Transverse colon (tissue), 4 donors: ENCODE measurements around the gene PPP1R13B. TPM values are rescaled to one million over a fixed set of nuclear protein-coding genes. Genes with fewer than 3 reads are reported as not detected.
A peak's percentile ranks its signal among the peaks of the same experiment; 100 is the strongest.

Experiments used
- DNase-seq: peaks from one replicate; pipeline ENCODE4 v3.0.0-alpha.2; 2019
- H3K27ac ChIP-seq, 4 donors: fragments of 200-600 bp; sonication (generic); 2 replicates each; pipeline ENCODE4 v1.5.1; 2016 to 2018; ENCODE audit warnings: inconsistent platforms in 4 of 4
- H3K27me3 ChIP-seq: fragments of 200-600 bp; sonication (generic); 2 replicates; pipeline ENCODE4 v1.5.1; 2017; ENCODE audit warnings: inconsistent platforms
- H3K36me3 ChIP-seq, 4 donors: fragments of 200-600 bp; sonication (generic); 2 replicates each; pipeline ENCODE4 v1.5.1; 2017 to 2019; ENCODE audit warnings: inconsistent platforms in 4 of 4
- H3K4me1 ChIP-seq, 4 donors: fragments of 200-600 bp; sonication (generic); 2 replicates each; pipeline ENCODE4 v1.5.1; 2017 to 2020; ENCODE audit warnings: inconsistent platforms in 4 of 4
- H3K4me3 ChIP-seq, 4 donors: fragments of 200-600 bp; sonication (generic); 1 replicate in 1 of 4; 2 replicates in 3 of 4; pipeline versions ENCODE4 v1.5.1 to v1.6.1; 2017 to 2019; ENCODE audit warnings: inconsistent platforms in 4 of 4
- H3K9me3 ChIP-seq, 2 donors: fragments of 200-600 bp; sonication (generic); 2 replicates each; pipeline ENCODE4 v1.5.1; 2017 to 2019; ENCODE audit warnings: inconsistent platforms in 2 of 2
- EP300 ChIP-seq: sonication (generic); formaldehyde crosslinking; IDR thresholded peaks from one replicate; pipeline ENCODE4 v1.6.1; 2017; ENCODE audit warnings: antibody characterized with exemption, low read depth
- POLR2A ChIP-seq: fragments of 450-650 bp; IDR thresholded peaks from one replicate; pipeline ENCODE4 v1.6.1; 2016; ENCODE audit warnings: antibody characterized with exemption, mild to moderate bottlenecking, moderate library complexity
- POLR2AphosphoS5 ChIP-seq, 3 donors: sonication (generic); formaldehyde crosslinking; IDR thresholded peaks; one replicate each; pipeline ENCODE4 v1.6.1; 2016; ENCODE audit warnings: antibody characterized with exemption in 3 of 3
- WGBS, 2 donors: methylation state at CpG; one replicate each; pipeline ENCODE4 v1.1.5; 2018; ENCODE audit warnings: low coverage in 1 of 2; 5-methylcytosine and 5-hydroxymethylcytosine counted together
- in situ Hi-C, 4 donors: fragments of 200-750 bp; cut with MboI; loops; one replicate each; pipeline versions ENCODE4 v1.15.0 to v1.15.1; 2017; ENCODE audit warnings: low sequenced_read_pairs in 3 of 4, low pct_ligation_motif_present in 1 of 4, low pct_unique_long_range_greater_than_20kb in 1 of 4
- intact Hi-C: fragments of 100-400 bp; cut with DNase I; formaldehyde crosslinking; loops from one replicate; pipeline ENCODE4 v1.15.1; 2023; ENCODE audit warnings: low total_unique reads
- total RNA-seq, 4 donors: library from RNA; depleted of rRNA; stranded (reverse); fragments of >200 nt; gene quantifications; one replicate each; pipeline ENCODE4 v1.1.0, GENCODE V29; 2016
- TF ChIP-seq, protein P1 (sequence below), 5 experiments: fragments of 200-600 bp in 3 of 5; fragments of 450-650 bp in 2 of 5; sonication (generic) in 3 of 5; IDR thresholded peaks; 1 replicate in 2 of 5; 2 replicates in 3 of 5; pipeline ENCODE4 v1.5.1; 2016 to 2017; ENCODE audit warnings: antibody characterized with exemption in 5 of 5, inconsistent platforms in 3 of 5, mild to moderate bottlenecking in 2 of 5, moderate library complexity in 1 of 5

Gene PPP1R13B
- total RNA-seq, 4 donors from 2014 or later, result 31.0 to 109 (median 42.0) TPM

DNA sequence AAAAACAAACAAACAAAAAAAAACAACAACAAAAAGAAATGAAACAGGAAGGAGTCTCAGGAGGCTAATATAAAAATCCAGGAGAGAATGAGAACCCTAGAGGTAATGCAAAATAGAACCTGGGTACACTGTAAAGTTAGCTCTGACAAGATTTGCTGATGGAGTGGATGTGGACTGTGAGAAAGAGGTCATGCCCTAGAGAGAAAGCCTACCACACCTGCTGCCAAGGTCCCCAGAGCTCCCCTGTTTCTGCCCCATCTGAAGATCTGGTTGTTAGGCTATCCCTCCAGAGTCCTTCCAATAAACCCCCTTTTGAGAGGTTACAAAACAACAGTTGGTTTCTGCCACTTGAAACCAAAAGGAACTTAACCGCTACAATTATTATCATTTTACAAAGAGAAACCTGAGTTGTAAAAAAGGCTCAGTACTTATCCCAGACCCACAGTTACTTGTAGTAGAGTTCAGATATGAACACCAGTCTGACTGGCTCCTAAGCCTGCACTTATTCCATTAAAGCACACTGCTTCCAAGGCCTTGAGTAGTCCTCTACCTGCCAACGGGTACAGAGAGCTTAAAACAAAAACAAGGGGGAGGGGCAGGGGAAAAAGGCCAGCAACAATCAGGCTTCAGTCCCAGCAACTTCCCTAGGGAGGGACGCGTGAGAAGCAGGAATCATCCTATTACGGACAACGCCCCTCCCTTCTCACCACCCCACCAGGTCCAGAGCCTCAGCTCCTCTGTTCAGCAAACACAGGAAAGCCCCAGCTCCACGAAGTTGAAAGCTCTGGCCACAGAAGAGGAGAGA lies 27.7 kb downstream of the PPP1R13B start:
- Histone ChIP-seq H3K27me3 (no peaks in the 10 kb centered on the region), H3K36me3 (no peaks in the 10 kb centered on the region), H3K4me1 (peaks cover 0 to 22% (median 12%) of the 10 kb centered on the region in 4 donors), H3K9me3 (no peaks in the 10 kb centered on the region), H3K27ac (peak overlapping the region in 2 of 4 donors; percentile 30 to 59), H3K4me3 (no peak overlapping the region)
- no peak for TF ChIP-seq POLR2A
- no peak for TF ChIP-seq POLR2AphosphoS5 (IDR thresholded peaks at IDR 0.05)
- no peak for TF ChIP-seq EP300
- TF ChIP-seq, protein P1, sequence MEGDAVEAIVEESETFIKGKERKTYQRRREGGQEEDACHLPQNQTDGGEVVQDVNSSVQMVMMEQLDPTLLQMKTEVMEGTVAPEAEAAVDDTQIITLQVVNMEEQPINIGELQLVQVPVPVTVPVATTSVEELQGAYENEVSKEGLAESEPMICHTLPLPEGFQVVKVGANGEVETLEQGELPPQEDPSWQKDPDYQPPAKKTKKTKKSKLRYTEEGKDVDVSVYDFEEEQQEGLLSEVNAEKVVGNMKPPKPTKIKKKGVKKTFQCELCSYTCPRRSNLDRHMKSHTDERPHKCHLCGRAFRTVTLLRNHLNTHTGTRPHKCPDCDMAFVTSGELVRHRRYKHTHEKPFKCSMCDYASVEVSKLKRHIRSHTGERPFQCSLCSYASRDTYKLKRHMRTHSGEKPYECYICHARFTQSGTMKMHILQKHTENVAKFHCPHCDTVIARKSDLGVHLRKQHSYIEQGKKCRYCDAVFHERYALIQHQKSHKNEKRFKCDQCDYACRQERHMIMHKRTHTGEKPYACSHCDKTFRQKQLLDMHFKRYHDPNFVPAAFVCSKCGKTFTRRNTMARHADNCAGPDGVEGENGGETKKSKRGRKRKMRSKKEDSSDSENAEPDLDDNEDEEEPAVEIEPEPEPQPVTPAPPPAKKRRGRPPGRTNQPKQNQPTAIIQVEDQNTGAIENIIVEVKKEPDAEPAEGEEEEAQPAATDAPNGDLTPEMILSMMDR (IDR thresholded peaks at IDR 0.05), result no peak
- DNase-seq, result peak; percentile 47
- intact Hi-C loops, result loop anchor here (10.0 kb wide), 2 partner anchors 165 to 1555 kb away; no protein-coding TSS in a partner anchor
- 22 to 27% methylated on average over 2 to 7 of the region's 7 CpGs for WGBS, 2 donors
- in situ Hi-C loops, result loop anchor here in 2 of 4 donors (10.0 to 25.0 kb wide), 2 partner anchors 95 to 168 kb away; no protein-coding TSS in a partner anchor

DNA sequence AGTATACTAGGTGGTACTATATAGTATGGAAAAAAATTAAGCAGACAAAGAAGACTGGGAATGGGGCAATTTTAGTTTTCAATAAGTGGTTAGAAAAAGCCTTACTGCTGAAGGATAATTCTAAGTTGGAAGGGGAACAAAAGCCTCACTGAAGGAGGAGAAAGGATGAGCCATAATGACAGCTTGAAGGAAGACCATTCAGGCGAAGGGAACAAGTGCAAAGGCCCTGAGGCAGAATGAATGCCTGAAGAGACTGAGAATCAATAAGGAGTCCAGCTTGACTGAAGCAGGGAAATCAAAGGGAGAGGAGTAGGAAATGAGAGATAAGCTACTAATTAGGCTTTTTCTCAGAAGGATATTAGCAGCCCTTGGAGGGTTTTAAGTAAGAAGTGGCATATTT lies 28.5 kb downstream of the PPP1R13B start:
- intact Hi-C loops, result loop anchor here (10.0 kb wide), 2 partner anchors 166 to 1554 kb away; no protein-coding TSS in a partner anchor
- Histone ChIP-seq H3K9me3 (no peaks in the 10 kb centered on the region), H3K36me3 (no peaks in the 10 kb centered on the region), H3K4me1 (peaks cover 0 to 20% (median 11%) of the 10 kb centered on the region in 4 donors), H3K27ac (no peak overlapping the region), H3K4me3 (no peak overlapping the region), H3K27me3 (no peaks in the 10 kb centered on the region)
- no peak for DNase-seq
- in situ Hi-C loops, result loop anchor here in 2 of 4 donors (10.0 to 25.0 kb wide), 2 partner anchors 96 to 168 kb away; no protein-coding TSS in a partner anchor
- 89 to 90% methylated on average over 1 of the region's 1 CpG for WGBS, 2 donors
- TF ChIP-seq POLR2AphosphoS5 (IDR thresholded peaks at IDR 0.05), result no peak
- no peak for TF ChIP-seq EP300
- TF ChIP-seq, protein P1 (IDR thresholded peaks at IDR 0.05), result no peak
- no peak for TF ChIP-seq POLR2A

DNA sequence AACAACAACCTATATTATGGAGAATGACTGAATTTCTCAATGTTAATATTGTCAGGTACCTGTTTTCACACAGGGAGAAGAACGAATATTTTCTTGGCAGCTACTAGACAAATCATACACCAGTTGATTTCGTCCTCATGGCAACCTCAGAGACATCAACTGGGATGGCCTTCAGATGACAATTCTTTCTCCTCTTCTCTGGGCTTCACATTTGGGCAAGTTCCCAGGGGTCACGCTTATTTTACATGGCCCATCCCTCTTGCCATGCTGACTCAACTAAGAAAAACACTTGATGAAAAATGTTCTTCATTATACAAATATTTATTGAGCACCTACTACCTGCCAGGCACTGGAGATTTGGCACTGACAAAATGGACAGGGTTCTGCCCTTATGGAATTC lies 29.0 kb downstream of the PPP1R13B start:
- H3K27me3 ChIP-seq, result no peaks in the 10 kb centered on the region
- peaks cover 0 to 20% (median 11%) of the 10 kb centered on the region in 4 donors for H3K4me1 ChIP-seq
- H3K36me3 ChIP-seq, result no peaks in the 10 kb centered on the region
- WGBS, 2 donors, result 83 to 86% methylated on average over 1 to 3 of the region's 3 CpGs
- no peak for DNase-seq
- H3K27ac ChIP-seq, result no peak overlapping the region
- intact Hi-C loops, result loop anchor here (10.0 kb wide), 2 partner anchors 166 to 1554 kb away; no protein-coding TSS in a partner anchor
- TF ChIP-seq POLR2AphosphoS5 (IDR thresholded peaks at IDR 0.05) (no peak), EP300 (no peak), POLR2A (no peak)
- TF ChIP-seq, protein P1 (IDR thresholded peaks at IDR 0.05), result no peak
- H3K4me3 ChIP-seq, result no peak overlapping the region
- no peaks in the 10 kb centered on the region for H3K9me3 ChIP-seq
- in situ Hi-C loops, result loop anchor here in 2 of 4 donors (10.0 to 25.0 kb wide), 2 partner anchors 96 to 169 kb away; no protein-coding TSS in a partner anchor

DNA sequence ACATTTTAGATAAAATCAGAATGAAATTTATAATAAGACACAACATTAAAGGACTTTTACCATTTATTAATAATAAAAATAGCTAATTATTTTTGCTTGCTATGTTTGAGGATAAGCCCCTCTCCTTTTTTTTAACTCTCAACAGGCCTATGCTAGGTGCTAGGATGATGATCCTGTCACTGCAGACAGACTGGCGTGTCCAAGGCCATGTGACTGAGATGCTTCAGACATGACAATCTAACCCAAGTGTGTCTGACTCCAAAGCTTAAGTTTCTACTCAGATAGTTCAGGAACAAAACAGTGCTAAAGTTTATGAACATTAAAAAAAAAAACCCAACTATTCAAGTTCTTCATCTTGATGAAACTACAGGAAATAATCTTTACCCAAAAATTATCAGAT lies 29.8 kb downstream of the PPP1R13B start:
- no peaks in the 10 kb centered on the region for H3K36me3 ChIP-seq
- no peak for DNase-seq
- no peaks in the 10 kb centered on the region for H3K9me3 ChIP-seq
- no peak overlapping the region for H3K4me3 ChIP-seq
- intact Hi-C loops (loop anchor here (10.0 kb wide), 2 partner anchors 167 to 1553 kb away; no protein-coding TSS in a partner anchor), in situ Hi-C loops (loop anchor here in 2 of 4 donors (10.0 to 25.0 kb wide), 2 partner anchors 97 to 170 kb away; no protein-coding TSS in a partner anchor)
- H3K27ac ChIP-seq, result no peak overlapping the region
- 77 to 89% methylated on average over 1 of the region's 1 CpG for WGBS, 2 donors
- peaks cover 0 to 20% (median 11%) of the 10 kb centered on the region in 4 donors for H3K4me1 ChIP-seq
- TF ChIP-seq, protein P1 (IDR thresholded peaks at IDR 0.05), result no peak
- no peak for TF ChIP-seq POLR2AphosphoS5 (IDR thresholded peaks at IDR 0.05)
- TF ChIP-seq EP300, result no peak
- TF ChIP-seq POLR2A, result no peak
- H3K27me3 ChIP-seq, result no peaks in the 10 kb centered on the region
